Stomach (tissue), 9 donors: Measurements from ENCODE around the gene AIP. TPM values are rescaled to one million over a fixed set of nuclear protein-coding genes. Genes with fewer than 3 reads are reported as not detected.

Experiments used
- DNase-seq, 2 donors: peaks; one replicate each; pipeline versions ENCODE4 v3.0.0 to v3.0.0-alpha.2; 2013 to 2019
- H3K27ac ChIP-seq, 5 donors: fragments of 200-600 bp in 4 of 5; sonication (generic) in 4 of 5; one replicate each; pipeline ENCODE4 v1.5.1; 2013 to 2019; ENCODE audit warnings: mild to moderate bottlenecking in 1 of 5, moderate library complexity in 1 of 5
- H3K27me3 ChIP-seq, 3 donors: fragments of 200-600 bp; sonication (generic); one replicate each; pipeline ENCODE4 v1.5.1; 2017 to 2019; ENCODE audit warnings: mixed run types in 1 of 3
- H3K36me3 ChIP-seq, 4 donors: fragments of 200-600 bp; sonication (generic); 1 replicate in 3 of 4; 2 replicates in 1 of 4; pipeline ENCODE4 v1.5.1; 2016 to 2019
- H3K4me1 ChIP-seq, 4 donors: fragments of 200-600 bp; sonication (generic); one replicate each; pipeline ENCODE4 v1.5.1; 2016 to 2019
- H3K4me3 ChIP-seq, 4 donors: fragments of 200-600 bp; sonication (generic) in 3 of 4; one replicate each; pipeline ENCODE4 v1.5.1; 2016 to 2019; ENCODE audit warnings: mild to moderate bottlenecking in 1 of 4
- H3K9me3 ChIP-seq, 4 donors: fragments of 200-600 bp; sonication (generic); one replicate each; pipeline ENCODE4 v1.5.1; 2016 to 2019
- EP300 ChIP-seq: sonication (generic); formaldehyde crosslinking; IDR thresholded peaks from one replicate; pipeline ENCODE4 v1.6.1; 2017; ENCODE audit warnings: antibody characterized with exemption
- POLR2A ChIP-seq, 4 donors: fragments of 450-650 bp; IDR thresholded peaks; one replicate each; pipeline ENCODE4 v1.6.1; 2016; ENCODE audit warnings: antibody characterized with exemption in 4 of 4, control low read depth in 2 of 4, mild to moderate bottlenecking in 1 of 4, moderate library complexity in 1 of 4
- POLR2AphosphoS5 ChIP-seq, 3 donors: sonication (generic); formaldehyde crosslinking; IDR thresholded peaks; one replicate each; pipeline ENCODE4 v1.6.1; 2016; ENCODE audit warnings: antibody characterized with exemption in 3 of 3
- WGBS, 5 donors: extraction: QIAGEN DNeasy Blood & Tissue Kit in 3 of 5; methylation state at CpG; one replicate each; pipeline versions ENCODE4 v1.1.5 to v1.1.7; 2013 to 2018; 5-methylcytosine and 5-hydroxymethylcytosine counted together
- intact Hi-C: fragments of 100-400 bp; cut with DNase I; formaldehyde crosslinking; loops from one replicate; pipeline ENCODE4 v1.15.1; 2023; ENCODE audit warnings: low total_unique reads
- polyA plus RNA-seq, 3 donors: library from polyadenylated mRNA; stranded (reverse); fragments of 200-250 nt; gene quantifications; one replicate each; pipeline ENCODE4 v1.2.3, GENCODE V29; 2013
- total RNA-seq, 5 donors: library from RNA; depleted of rRNA; stranded (reverse); fragments of >200 nt; gene quantifications; one replicate each; pipeline versions ENCODE4 v1.1.0 to v1.2.3, GENCODE V29; 2014 to 2016
- TF ChIP-seq, protein P1 (sequence below), 7 experiments: fragments of 450-650 bp in 4 of 7; fragments of 200-600 bp in 3 of 7; sonication (generic) in 3 of 7; IDR thresholded peaks; one replicate each; pipeline ENCODE4 v1.5.1; 2016 to 2019; ENCODE audit warnings: antibody characterized with exemption in 7 of 7, control low read depth in 2 of 7, mild to moderate bottlenecking in 1 of 7
- donor health status: healthy with polysubstance abuse.
- donor health status: Bipolar disorder and iron deficiency.
- donor health status: healthy.

Gene AIP
- total and polyA plus RNA-seq, 8 donors: 36.4 to 140 (median 74.6) TPM

DNA sequence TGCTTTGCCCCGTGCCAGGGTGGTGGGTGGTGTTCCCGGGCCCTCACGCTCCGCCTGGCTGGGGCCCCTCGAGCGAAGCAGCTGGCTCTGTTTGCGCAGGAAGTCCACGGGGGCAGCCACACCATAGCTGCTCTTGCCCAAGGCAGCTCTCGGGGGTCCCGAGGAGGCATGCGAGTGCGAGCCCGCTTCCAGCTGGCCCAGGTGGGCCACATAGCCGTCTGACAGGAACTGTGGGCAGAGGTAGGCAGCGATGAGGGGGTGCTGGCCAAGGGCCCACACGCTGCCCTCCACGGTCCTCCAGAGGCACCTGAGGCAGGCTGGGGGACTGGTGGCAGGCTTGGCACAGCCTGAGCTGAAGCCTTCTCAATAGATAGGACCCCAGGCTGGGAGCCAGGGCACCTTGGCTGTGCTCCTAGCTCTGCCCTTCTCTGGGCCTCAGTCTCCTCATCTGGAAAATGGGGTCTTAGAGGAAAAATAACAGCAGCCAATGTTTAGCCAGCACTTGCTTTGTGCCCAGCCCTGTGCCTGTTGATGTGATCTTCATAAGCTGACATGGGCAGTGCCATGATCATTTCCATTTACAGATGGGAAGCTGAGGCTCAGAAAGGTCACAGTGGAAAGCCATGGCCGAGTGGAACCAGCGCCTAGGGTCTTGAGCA is 9.4 kb downstream of the AIP start:
- Histone ChIP-seq H3K4me3 (no peak overlapping the region), H3K4me1 (no peaks in the 10 kb centered on the region), H3K36me3 (peaks cover 43 to 97% (median 97%) of the 10 kb centered on the region in 4 donors), H3K27me3 (no peaks in the 10 kb centered on the region), H3K9me3 (no peaks in the 10 kb centered on the region), H3K27ac (no peak overlapping the region)
- TF ChIP-seq POLR2AphosphoS5 (IDR thresholded peaks at IDR 0.05) (no peak), EP300 (no peak), POLR2A (IDR thresholded peaks at IDR 0.05) (no peak)
- TF ChIP-seq, protein P1, sequence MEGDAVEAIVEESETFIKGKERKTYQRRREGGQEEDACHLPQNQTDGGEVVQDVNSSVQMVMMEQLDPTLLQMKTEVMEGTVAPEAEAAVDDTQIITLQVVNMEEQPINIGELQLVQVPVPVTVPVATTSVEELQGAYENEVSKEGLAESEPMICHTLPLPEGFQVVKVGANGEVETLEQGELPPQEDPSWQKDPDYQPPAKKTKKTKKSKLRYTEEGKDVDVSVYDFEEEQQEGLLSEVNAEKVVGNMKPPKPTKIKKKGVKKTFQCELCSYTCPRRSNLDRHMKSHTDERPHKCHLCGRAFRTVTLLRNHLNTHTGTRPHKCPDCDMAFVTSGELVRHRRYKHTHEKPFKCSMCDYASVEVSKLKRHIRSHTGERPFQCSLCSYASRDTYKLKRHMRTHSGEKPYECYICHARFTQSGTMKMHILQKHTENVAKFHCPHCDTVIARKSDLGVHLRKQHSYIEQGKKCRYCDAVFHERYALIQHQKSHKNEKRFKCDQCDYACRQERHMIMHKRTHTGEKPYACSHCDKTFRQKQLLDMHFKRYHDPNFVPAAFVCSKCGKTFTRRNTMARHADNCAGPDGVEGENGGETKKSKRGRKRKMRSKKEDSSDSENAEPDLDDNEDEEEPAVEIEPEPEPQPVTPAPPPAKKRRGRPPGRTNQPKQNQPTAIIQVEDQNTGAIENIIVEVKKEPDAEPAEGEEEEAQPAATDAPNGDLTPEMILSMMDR (IDR thresholded peaks at IDR 0.05): no peak
- WGBS, 5 donors: 77 to 90% (median 87%) methylated on average over 8 to 19 of the region's 19 CpGs
- no peak for DNase-seq
- intact Hi-C loops: loop anchor here (10.0 kb wide), 1 partner anchor 97 kb away; the partner anchor contains the start of gene RAD9A

DNA sequence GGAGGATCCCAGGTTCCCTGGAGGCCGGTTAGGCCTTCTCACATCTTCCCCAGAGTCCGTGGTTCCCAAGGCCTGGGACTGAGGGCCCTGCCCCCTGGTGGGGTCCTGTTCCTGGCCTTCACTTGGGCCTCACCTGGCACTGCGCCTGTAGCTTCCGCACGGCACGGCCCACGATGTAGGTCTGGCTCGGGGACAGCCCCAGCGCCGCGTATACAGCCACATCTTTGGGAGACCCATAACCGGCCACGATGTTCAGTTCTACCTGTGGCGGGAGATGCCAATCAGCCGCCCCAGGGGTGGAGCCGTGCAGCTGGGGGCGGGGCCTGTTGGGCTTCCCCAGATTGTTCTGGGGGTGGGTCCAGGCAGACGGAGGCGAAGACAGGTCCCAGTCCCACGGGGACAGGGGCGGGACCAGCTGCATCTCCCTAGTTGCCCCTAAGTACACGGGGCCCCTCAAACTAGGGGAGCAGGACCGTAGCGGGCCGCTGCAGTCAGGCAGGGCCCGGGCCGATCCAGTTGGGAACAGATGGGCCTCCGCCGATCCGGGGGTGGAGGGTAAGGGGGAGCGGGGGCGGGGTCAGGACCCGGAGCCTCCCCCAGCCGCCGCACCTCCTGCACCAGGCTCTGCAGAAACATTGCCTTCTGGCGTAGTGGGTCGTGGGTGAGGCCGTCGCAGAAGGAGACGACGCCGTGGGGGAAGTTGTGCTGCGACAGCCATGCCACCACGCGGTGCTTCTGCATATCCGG is 10.1 kb downstream of the AIP start:
- Histone ChIP-seq H3K27ac (no peak overlapping the region), H3K27me3 (no peaks in the 10 kb centered on the region), H3K4me3 (no peak overlapping the region), H3K4me1 (no peaks in the 10 kb centered on the region), H3K9me3 (no peaks in the 10 kb centered on the region), H3K36me3 (peaks cover 43 to 97% (median 97%) of the 10 kb centered on the region in 4 donors)
- 85 to 91% (median 87%) methylated on average over 28 to 46 of the region's 46 CpGs for WGBS, 5 donors
- DNase-seq: no peak
- TF ChIP-seq EP300 (no peak), POLR2A (IDR thresholded peaks at IDR 0.05) (no peak)
- intact Hi-C loops: loop anchor here (10.0 kb wide), 1 partner anchor 98 kb away; the partner anchor contains the start of gene RAD9A

DNA sequence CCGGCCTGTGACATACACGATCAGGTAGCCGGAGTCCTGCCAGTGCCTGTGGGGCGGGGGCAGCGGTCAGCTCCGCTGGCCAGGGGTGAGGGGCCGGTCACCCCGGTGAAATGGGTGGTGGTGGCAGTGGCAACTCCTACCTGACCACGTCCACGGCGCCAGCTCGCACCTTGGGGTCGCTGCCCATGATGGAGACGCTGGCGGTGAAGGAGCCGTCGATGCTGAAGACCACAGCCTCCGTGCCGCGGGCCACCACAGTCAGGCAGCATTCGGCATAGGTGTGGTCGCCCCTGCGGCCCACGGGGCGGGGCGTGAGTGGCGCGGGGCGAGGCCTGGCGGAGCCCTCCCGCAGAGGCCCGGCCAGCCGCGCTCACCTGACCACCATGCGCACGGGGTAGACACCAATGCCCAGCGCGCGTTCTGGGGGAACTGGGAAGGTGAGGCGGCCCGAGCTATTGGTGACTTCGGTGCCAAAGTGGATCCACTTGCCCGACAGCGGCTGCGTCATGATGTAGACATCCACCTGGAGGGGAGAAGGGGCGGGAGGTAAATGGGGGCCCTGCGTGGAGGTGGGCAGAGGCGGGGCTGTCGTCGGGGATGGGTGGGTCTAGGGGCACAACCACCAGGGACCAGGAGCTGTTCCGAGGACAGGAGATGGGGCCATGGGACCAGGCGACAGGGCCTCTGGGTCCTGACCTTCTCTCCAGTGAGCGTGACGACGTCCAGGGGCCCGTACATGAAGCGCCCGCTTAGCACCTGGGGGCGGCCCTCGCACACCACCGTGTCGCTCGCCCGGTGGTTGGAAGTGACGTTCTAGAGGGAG is 10.9 kb downstream of the AIP start:
- TF ChIP-seq, protein P1 (IDR thresholded peaks at IDR 0.05): no peak
- TF ChIP-seq POLR2A (IDR thresholded peaks at IDR 0.05) (no peak), POLR2AphosphoS5 (IDR thresholded peaks at IDR 0.05) (no peak), EP300 (no peak)
- Histone ChIP-seq H3K4me1 (no peaks in the 10 kb centered on the region), H3K27me3 (no peaks in the 10 kb centered on the region), H3K9me3 (no peaks in the 10 kb centered on the region), H3K36me3 (peaks cover 40 to 100% (median 98%) of the 10 kb centered on the region in 4 donors), H3K4me3 (no peak overlapping the region), H3K27ac (no peak overlapping the region)
- intact Hi-C loops: loop anchor here (10.0 kb wide), 1 partner anchor 99 kb away; the partner anchor contains the start of gene RAD9A
- DNase-seq: no peak
- 92 to 97% (median 95%) methylated on average over 59 to 65 of the region's 65 CpGs for WGBS, 5 donors

- 88 to 94% (median 92%) methylated on average over 32 to 59 of the region's 59 CpGs for WGBS, 5 donors
- TF ChIP-seq POLR2AphosphoS5 (IDR thresholded peaks at IDR 0.05) (no peak), POLR2A (IDR thresholded peaks at IDR 0.05) (no peak), EP300 (no peak)
- TF ChIP-seq, protein P1 (IDR thresholded peaks at IDR 0.05): no peak
- Histone ChIP-seq H3K4me3 (no peak overlapping the region), H3K27ac (no peak overlapping the region), H3K27me3 (no peaks in the 10 kb centered on the region), H3K4me1 (no peaks in the 10 kb centered on the region), H3K9me3 (no peaks in the 10 kb centered on the region), H3K36me3 (peaks cover 35 to 97% (median 92%) of the 10 kb centered on the region in 4 donors)
- intact Hi-C loops: loop anchor here (10.0 kb wide), 1 partner anchor 100 kb away; the partner anchor contains the start of gene RAD9A
- no peak for DNase-seq
Measured at GRCh38 chr11:67494371-67495233, 11.8 kb downstream of the AIP start.
